HPDE6-E6E7 (cell line): ENCODE data around the gene ID4.

Experiments used
- DNase-seq: peaks from one replicate; pipeline ENCODE4 v3.0.0; 2011; ENCODE audit warnings: missing footprints; ENCODE audit errors: extremely low spot score

ID4 gene, protein sequence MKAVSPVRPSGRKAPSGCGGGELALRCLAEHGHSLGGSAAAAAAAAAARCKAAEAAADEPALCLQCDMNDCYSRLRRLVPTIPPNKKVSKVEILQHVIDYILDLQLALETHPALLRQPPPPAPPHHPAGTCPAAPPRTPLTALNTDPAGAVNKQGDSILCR

GRCh38 chr6:19836799-19837510, at the start of gene ID4:
Gene ID4, plus strand, starts transcription at chr6:19837370. Its CDS starts 385 bp downstream, at chr6:19837755.
- no peak for DNase-seq

- no peak for DNase-seq
Measured at GRCh38 chr6:19788686-19789085, 48.5 kb upstream of the ID4 start.

DNA sequence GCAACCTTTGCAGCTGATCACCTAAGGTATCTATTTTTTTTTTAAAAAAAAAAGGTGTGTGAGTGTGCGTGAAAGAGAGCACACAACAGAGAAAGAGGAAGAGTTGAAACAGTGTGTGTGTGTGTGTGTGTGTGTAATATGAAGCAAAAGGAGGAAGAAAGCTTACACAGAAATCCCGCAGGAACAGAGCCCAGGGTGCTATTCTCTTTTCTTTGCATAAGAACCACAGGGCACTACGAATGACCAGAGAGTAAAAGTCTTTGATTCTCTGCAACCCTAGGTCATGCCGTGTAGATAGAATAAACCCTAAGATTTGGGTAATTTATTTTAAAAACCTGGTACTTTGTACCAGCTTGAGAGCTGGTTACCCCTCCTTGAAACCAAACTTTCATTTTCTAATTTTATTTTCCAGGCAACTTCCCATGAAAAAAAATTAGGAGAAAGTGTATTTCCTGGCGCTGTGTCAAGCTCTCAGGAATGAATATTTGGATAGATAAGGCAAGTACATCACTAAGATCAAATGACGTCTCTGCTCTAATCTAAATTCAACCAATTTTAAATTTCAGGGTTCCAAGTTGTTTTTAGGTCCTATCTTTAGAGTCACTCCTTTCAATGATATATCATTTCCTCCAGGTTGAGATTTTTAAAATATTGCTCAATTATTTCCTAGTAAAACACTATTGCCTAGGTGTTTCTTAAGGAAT, 47.9 kb upstream of the ID4 start:
- no peak for DNase-seq

DNA sequence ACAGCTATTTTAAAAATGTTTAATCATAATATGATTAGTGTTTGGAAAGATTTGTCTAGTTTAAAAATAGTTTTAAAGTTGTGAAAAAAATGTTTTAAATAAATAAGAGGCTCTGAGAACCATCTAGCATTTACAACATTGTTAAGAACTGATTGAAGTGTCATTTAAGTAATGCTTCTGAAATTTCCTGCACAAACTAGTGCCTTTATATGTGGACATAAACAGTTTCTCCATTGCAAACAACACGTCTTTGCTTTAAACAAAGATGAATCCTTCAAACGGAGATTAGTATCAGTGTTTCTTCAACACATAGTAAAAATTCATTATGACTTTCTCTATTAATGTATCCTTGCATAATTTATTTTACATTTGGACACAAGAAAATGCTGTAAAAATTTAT, 45.9 kb upstream of the ID4 start:
- no peak for DNase-seq

DNA sequence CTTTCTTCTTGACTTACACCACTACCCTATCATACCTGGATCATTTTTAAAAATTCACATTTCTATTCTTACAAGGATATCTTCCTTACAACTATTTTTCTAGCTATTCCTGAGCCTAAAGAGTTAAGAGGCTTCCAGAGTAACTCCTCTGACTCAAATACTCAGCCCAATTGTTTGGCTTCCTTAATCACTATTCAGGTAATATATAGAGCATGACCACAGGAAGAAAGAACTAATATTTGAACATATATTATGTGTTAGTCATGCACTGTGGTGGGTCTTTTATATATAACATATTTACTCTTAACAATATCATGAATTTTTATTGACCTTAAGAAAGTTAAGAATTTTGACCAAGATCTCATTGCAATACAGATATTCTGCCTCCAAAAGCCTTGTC, 42.0 kb upstream of the ID4 start:
- DNase-seq = no peak

GRCh38 chr6:19796452-19796851, 40.7 kb upstream of the ID4 start:
- no peak for DNase-seq

DNA sequence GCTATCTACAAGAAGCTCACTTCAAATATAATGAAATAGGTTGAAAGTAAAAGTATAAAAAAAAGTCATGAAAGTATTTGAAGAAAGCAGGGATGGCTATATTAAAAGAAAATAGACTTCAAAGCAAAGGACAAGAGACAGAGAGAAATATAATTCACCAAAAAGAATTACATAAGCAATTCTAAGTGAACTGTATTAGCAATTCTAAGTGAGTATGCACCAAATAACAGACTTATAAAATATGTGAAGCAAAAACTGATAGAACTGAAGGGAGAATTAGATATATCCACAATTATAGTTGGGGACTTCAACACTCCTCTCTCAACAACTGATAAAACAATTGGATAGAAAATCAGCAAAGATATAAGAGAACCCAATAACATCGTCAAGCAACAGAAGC, 38.8 kb upstream of the ID4 start:
- no peak for DNase-seq

DNA sequence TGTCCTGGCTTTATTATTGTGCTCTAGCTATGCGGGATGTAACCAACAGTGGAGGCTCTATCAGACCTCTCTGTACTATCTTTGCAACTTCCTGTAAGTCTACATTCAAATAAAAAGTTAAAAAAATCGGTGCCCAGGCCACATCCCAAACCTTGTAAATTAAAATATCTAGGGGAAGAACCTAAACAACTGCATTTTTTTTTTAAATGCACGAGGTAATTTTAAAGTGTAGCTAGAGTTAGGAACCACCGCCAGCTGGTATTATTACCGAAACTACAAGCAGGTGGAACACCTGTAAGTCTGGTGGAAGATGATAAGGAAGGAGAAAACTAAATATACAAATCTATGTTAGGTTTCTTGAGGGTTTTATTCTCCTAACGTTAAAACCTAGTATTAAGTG, 34.5 kb upstream of the ID4 start:
- DNase-seq = no peak

GRCh38 chr6:19803331-19804204, 33.6 kb upstream of the ID4 start:
- no peak for DNase-seq

- DNase-seq = peak; percentile 87
Measured at GRCh38 chr6:19804205-19805128, 32.7 kb upstream of the ID4 start.

DNA sequence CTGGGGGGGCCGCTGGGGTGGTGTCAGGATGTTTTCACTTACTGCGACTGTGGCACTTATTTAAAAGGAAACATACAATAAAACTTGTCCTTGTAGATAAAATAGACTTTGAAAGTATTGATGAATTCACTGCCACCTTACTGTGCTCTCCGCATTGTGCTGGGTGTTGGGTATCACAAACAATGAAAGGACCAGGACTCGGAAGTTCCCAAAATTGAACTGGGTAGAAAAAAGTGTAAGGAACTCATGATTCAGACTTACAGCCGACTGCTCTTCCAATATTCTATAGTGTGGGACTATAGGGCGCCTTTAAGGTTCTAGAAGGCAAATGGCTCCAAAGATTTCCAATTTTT, 32.1 kb upstream of the ID4 start:
- DNase-seq = no peak

DNA sequence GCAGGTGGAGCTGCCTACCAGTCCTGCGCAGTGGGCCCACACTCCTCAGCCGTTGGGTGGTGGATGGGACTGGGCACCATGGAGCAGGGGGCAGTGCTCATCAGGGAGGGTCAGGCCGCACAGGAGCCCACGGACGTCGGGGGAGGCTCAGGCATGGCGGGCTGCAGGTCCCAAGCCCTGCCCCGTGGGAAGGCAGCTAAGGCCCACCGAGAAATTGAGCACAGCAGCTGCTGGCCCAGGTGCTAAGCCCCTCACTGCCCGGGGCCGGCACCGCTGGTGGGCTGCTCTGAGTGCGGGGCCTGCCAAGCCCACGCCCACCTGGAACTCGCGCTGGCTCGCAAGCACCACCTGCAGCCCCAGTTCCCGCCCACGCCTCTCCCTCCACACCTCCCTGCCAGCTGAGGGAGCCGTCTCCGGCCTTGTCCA, 30.2 kb upstream of the ID4 start:
- DNase-seq = no peak

GRCh38 chr6:19811397-19812079, 25.6 kb upstream of the ID4 start:
- no peak for DNase-seq

DNA sequence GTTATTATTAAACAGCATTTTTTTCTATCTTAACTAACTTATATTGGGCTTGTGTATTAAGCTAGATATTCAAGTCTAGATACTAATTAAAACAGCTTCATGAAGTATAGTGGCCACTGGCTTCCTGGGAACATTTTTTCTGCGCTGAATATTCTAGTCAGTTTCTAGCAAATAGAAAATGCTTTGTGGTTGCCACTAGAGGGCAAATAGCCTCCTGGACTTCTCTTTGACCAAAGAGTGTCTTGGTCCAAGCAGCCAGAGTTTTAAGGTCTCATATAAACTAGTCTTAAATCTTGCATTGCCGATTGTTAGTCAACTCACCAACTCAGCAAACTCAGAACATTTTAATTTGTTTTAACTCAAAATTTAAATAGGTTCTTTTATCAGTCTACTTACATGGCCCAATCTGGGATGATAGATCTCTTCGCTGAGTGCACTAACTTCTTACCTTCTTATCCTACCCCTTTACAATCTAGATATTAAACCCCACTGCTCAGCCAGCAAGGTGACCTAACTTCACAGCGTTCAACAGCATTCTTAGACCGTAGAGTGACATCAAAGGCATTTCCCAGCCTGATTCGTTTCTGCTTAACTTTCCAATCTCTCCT, 24.6 kb upstream of the ID4 start:
- no peak for DNase-seq

- no peak for DNase-seq
Measured at GRCh38 chr6:19818805-19819204, 18.4 kb upstream of the ID4 start.

GRCh38 chr6:19824058-19824807, 12.9 kb upstream of the ID4 start:
- no peak for DNase-seq

DNA sequence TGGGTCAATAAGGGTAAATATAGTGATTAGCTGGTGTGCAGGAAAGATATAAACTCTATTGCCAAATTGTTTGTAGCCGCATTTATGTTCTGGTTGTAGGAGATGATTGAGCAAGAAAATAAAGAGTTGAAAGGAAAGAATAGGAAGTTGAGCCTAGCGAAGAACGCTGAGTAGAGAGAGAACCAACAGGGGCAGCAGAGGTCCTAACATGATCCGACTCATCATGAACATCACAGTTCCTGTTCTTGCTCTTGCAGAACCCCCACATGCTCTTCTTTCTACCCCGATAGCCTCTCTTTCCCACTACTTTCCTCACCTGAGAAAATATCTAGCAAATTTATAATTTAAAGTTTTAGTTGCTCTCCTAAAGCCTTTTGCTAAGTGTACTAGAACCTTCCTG, 9.9 kb upstream of the ID4 start:
- DNase-seq = no peak

DNA sequence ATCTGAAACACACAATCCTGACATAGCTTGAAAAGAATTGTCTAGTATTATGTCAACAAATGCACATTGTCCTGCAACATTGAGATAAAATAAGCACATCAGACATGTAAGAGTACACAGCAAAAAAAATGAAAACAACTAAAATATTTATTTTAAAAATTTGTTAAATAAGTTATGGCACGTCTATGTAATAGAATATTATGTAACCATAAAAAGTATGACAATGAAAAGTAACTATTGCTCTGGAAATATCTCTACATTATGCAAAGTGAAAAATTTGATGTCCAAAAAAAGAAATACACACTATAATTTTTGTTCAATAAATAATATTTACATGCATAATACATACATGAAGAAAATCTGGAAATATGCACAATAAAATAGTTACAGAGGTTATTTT, 9.3 kb upstream of the ID4 start:
- no peak for DNase-seq

GRCh38 chr6:19830171-19830570, 7.0 kb upstream of the ID4 start:
- no peak for DNase-seq
